Myocyte (in vitro differentiated cells): ENCODE measurements around the gene ATOH7. TPM values are rescaled to one million over a fixed set of nuclear protein-coding genes. Genes with fewer than 3 reads are reported as not detected.
A peak's percentile ranks its signal among the peaks of the same experiment; 100 is the strongest.
"Not testable (repeated sequence)": the region's sequence is repeated elsewhere in the genome, so short reads cannot be mapped to it uniquely, and the experiment has no call there.

Source experiments
- DNase-seq: peaks from one replicate; pipeline ENCODE4 v3.0.0-alpha.2; 2012; ENCODE audit warnings: low read depth
- polyA plus RNA-seq: library from polyadenylated mRNA; unstranded; fragments of >200 nt; gene quantifications from one replicate; pipeline ENCODE4 v1.2.1, GENCODE V29; 2012; ENCODE audit warnings: missing spikeins
- total RNA-seq: library from RNA; depleted of rRNA; stranded (reverse); fragments of >200 nt; gene quantifications from 2 replicates; pipeline ENCODE4 v1.2.3, GENCODE V29; 2014

Gene ATOH7
- total RNA-seq = 0.21 and 1.0 TPM in 2 replicates
- 0.11 TPM for polyA plus RNA-seq

GRCh38 chr10:68231817-68232251 lies at the start of gene ATOH7:
Gene ATOH7 (minus strand): TSS chr10:68232113. CDS start chr10:68231677, 436 bp downstream.
- no peak for DNase-seq

- no peak for DNase-seq
Measured at GRCh38 chr10:68280758-68281157, 48.8 kb upstream of the ATOH7 start.

GRCh38 chr10:68278906-68279753 lies 47.2 kb upstream of the ATOH7 start:
- DNase-seq = not testable (repeated sequence)

GRCh38 chr10:68277814-68278213 lies 45.9 kb upstream of the ATOH7 start:
- DNase-seq = not testable (repeated sequence)

GRCh38 chr10:68276224-68276623 lies 44.3 kb upstream of the ATOH7 start:
- DNase-seq = peak; percentile 13

GRCh38 chr10:68275600-68276126 lies 43.8 kb upstream of the ATOH7 start:
- DNase-seq = no peak

GRCh38 chr10:68272833-68273232 lies 40.9 kb upstream of the ATOH7 start:
- DNase-seq = no peak

GRCh38 chr10:68271196-68271882 lies 39.4 kb upstream of the ATOH7 start:
- DNase-seq = no peak

GRCh38 chr10:68269562-68270290 lies 37.8 kb upstream of the ATOH7 start:
- no peak for DNase-seq

GRCh38 chr10:68261132-68261856 lies 29.4 kb upstream of the ATOH7 start:
- DNase-seq = no peak

GRCh38 chr10:68253346-68253745 lies 21.4 kb upstream of the ATOH7 start:
- DNase-seq = no peak

GRCh38 chr10:68251625-68252495 lies 19.9 kb upstream of the ATOH7 start:
- no peak for DNase-seq

- no peak for DNase-seq
Measured at GRCh38 chr10:68251151-68251550, 19.2 kb upstream of the ATOH7 start.

GRCh38 chr10:68249297-68249696 lies 17.4 kb upstream of the ATOH7 start:
- DNase-seq = peak; percentile 25

GRCh38 chr10:68247931-68248330 lies 16.0 kb upstream of the ATOH7 start:
- no peak for DNase-seq

- not testable (repeated sequence) for DNase-seq
Measured at GRCh38 chr10:68246397-68246796, 14.5 kb upstream of the ATOH7 start.

GRCh38 chr10:68242051-68242450 lies 10.1 kb upstream of the ATOH7 start:
- no peak for DNase-seq

GRCh38 chr10:68239596-68240150 lies 7.8 kb upstream of the ATOH7 start:
- no peak for DNase-seq

GRCh38 chr10:68239069-68239468 lies 7.2 kb upstream of the ATOH7 start:
- no peak for DNase-seq
